ENCODE data around the gene ZBTB42.

The ZBTB42 gene

DNA sequence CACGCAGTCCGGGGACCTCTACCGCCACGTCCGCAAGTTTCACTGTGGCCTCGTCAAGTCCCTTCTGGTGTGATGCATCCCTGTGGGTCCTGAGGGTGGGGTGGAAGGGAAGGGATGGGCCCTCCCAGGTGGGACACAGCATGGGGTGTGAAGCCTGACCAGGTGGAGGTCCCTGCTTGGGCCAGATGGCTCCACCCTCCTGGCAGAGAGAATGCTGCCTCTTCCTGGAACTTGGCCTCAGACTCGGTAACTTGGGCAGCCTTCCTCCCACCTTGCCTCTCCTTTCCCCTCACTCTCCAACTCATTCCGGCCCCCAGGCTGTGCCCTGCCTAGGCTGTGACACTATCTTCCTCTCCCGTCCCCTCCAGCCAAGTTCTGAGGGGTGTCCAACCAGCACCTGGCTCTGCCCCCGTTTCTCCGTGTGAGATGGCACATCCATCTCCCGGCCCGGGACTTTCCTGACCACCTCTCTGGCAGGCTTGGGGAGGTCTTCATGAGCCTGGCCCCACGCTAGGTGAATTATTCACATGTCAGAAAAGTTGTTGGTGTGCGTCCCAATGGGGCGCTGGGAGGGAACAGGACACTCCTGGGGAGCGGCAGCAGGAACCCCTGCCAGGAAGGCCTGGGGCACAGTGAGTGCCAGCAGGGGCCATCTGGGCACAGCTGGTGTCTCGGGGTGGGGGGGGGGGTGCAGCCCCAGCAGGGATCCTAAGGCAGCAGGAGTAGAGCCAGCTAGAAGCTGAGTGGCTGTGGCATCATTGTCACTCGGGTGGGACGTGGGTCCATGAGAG lies 1.7 kb downstream of the ZBTB42 start:
- no peak overlapping the region for H3K4me3 ChIP-seq (ENCODE audit: low read depth, low read length)
- H3K36me3 ChIP-seq (ENCODE audit: control insufficient read depth in 2 of 2, insufficient read depth in 1 of 2, low read length in 2 of 2): no peaks in the 10 kb centered on the region
- TF ChIP-seq GLIS1 (tag by site-specific recombination; IDR thresholded peaks at IDR 0.05) (peak; percentile 94), ZNF112 (tag by site-specific recombination; IDR thresholded peaks at IDR 0.05) (no peak), ZNF843 (tag by site-specific recombination; IDR thresholded peaks at IDR 0.05) (no peak), ZIC2 (tag by site-specific recombination; IDR thresholded peaks at IDR 0.05) (peak; percentile 97), ZNF664 (tag by site-specific recombination; IDR thresholded peaks at IDR 0.05) (no peak), GLIS2 (tag by site-specific recombination; IDR thresholded peaks at IDR 0.05) (peak; percentile 38), BCL11B (tag by site-specific recombination; IDR thresholded peaks at IDR 0.05; ENCODE audit: low read depth) (0 out of 2 replicates have a peak, but pooled peaks have one; percentile 29), MEIS1 (CRISPR knock-in tag; IDR thresholded peaks at IDR 0.05; ENCODE audit: borderline replicate concordance) (no peak)
- TF ChIP-seq, protein P1, sequence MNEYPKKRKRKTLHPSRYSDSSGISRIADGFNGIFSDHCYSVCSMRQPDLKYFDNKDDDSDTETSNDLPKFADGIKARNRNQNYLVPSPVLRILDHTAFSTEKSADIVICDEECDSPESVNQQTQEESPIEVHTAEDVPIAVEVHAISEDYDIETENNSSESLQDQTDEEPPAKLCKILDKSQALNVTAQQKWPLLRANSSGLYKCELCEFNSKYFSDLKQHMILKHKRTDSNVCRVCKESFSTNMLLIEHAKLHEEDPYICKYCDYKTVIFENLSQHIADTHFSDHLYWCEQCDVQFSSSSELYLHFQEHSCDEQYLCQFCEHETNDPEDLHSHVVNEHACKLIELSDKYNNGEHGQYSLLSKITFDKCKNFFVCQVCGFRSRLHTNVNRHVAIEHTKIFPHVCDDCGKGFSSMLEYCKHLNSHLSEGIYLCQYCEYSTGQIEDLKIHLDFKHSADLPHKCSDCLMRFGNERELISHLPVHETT (tag by site-specific recombination; IDR thresholded peaks at IDR 0.05): no peak
- H3K27ac ChIP-seq (ENCODE audit: extremely low read depth, low read depth, low read length): no peak overlapping the region
- ChIA-PET CTCF (interaction anchor here (0.7 to 1.2 kb wide), 2 partner anchors 23 to 61 kb away, joined by 3 read pairs; no protein-coding TSS in a partner anchor), POLR2A (no interaction called here)
- H3K9me3 ChIP-seq (ENCODE audit: control insufficient read depth, insufficient read depth, low read depth, low read length): no peaks in the 10 kb centered on the region
- peaks cover 9% of the 10 kb centered on the region for H3K4me1 ChIP-seq (ENCODE audit: control insufficient read depth, insufficient read depth, low read length)

GRCh38 chr14:104803280-104803911 lies 2.5 kb downstream of the ZBTB42 start:
- peaks cover 9% of the 10 kb centered on the region for H3K4me1 ChIP-seq (ENCODE audit: control insufficient read depth, insufficient read depth, low read length)
- POLR2A ChIA-PET: interaction anchor here (0.9 kb wide), 1 partner anchor 34 kb away, joined by 3 read pairs; no protein-coding TSS in a partner anchor
- no peak overlapping the region for H3K4me3 ChIP-seq (ENCODE audit: low read depth, low read length)
- H3K9me3 ChIP-seq (ENCODE audit: control insufficient read depth, insufficient read depth, low read depth, low read length): no peaks in the 10 kb centered on the region
- H3K27ac ChIP-seq (ENCODE audit: extremely low read depth, low read depth, low read length): no peak overlapping the region
- no peak for TF ChIP-seq ZEB2 (tag by site-specific recombination; IDR thresholded peaks at IDR 0.05)
- no peak for TF ChIP-seq ZNF621 (tag by site-specific recombination; IDR thresholded peaks at IDR 0.05)
- TF ChIP-seq ZSCAN4 (tag by site-specific recombination; IDR thresholded peaks at IDR 0.05): no peak
- no peak for TF ChIP-seq ZXDB (tag by site-specific recombination; IDR thresholded peaks at IDR 0.05)
- TF ChIP-seq ZNF654 (tag by site-specific recombination; IDR thresholded peaks at IDR 0.05; ENCODE audit: low read depth): no peak
- TF ChIP-seq ZNF416 (tag by site-specific recombination; IDR thresholded peaks at IDR 0.05): no peak
- CTCF ChIA-PET: interaction anchor here (0.7 kb wide), 1 partner anchor 61 kb away, joined by 3 read pairs; no protein-coding TSS in a partner anchor
- no peaks in the 10 kb centered on the region for H3K36me3 ChIP-seq (ENCODE audit: control insufficient read depth in 2 of 2, insufficient read depth in 1 of 2, low read length in 2 of 2)

DNA sequence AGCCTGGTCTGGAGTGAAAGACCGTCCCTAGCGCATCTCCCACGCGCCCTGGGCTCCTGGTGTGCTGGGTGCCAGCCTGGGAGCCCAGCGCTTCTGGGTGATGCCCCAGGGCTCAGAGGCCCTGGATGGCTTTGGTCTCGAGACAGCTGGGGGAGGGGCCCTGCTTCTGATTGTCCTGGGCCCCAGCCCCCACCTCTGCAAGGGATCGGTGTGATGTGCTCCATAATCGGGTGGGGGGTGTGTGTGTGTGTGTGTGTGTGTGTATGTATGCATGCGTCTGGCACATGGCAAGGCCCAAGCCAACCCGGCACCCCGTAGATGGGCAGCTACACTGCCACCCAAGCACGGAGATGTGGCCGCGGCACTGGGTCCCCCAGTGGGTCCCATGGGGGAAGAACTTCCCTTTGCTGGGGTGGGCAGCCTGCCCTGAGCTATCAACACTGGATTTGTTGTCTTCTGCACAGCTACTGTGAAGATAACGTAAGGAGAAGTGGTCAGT lies 3.1 kb downstream of the ZBTB42 start:
- Histone ChIP-seq H3K9me3 (ENCODE audit: control insufficient read depth, insufficient read depth, low read depth, low read length) (no peaks in the 10 kb centered on the region), H3K36me3 (ENCODE audit: control insufficient read depth in 2 of 2, insufficient read depth in 1 of 2, low read length in 2 of 2) (no peaks in the 10 kb centered on the region), H3K4me1 (ENCODE audit: control insufficient read depth, insufficient read depth, low read length) (peaks cover 9% of the 10 kb centered on the region), H3K27ac (ENCODE audit: extremely low read depth, low read depth, low read length) (no peak overlapping the region), H3K4me3 (ENCODE audit: low read depth, low read length) (no peak overlapping the region)
- CTCF ChIA-PET: no interaction called here
- POLR2A ChIA-PET: interaction anchor here (0.9 kb wide), 1 partner anchor 35 kb away, joined by 3 read pairs; no protein-coding TSS in a partner anchor
- TF ChIP-seq ZNF423 (tag by site-specific recombination; IDR thresholded peaks at IDR 0.05): 0 out of 2 replicates have a peak, but pooled peaks have one; percentile 25
- no peak for TF ChIP-seq ZNF510 (tag by site-specific recombination; IDR thresholded peaks at IDR 0.05; ENCODE audit: insufficient replicate concordance)
- TF ChIP-seq ZNF571 (tag by site-specific recombination; IDR thresholded peaks at IDR 0.05): no peak
- 0 out of 2 replicates have a peak, but pooled peaks have one; percentile 10 for TF ChIP-seq GLIS1 (tag by site-specific recombination; IDR thresholded peaks at IDR 0.05)
- TF ChIP-seq, protein P2, sequence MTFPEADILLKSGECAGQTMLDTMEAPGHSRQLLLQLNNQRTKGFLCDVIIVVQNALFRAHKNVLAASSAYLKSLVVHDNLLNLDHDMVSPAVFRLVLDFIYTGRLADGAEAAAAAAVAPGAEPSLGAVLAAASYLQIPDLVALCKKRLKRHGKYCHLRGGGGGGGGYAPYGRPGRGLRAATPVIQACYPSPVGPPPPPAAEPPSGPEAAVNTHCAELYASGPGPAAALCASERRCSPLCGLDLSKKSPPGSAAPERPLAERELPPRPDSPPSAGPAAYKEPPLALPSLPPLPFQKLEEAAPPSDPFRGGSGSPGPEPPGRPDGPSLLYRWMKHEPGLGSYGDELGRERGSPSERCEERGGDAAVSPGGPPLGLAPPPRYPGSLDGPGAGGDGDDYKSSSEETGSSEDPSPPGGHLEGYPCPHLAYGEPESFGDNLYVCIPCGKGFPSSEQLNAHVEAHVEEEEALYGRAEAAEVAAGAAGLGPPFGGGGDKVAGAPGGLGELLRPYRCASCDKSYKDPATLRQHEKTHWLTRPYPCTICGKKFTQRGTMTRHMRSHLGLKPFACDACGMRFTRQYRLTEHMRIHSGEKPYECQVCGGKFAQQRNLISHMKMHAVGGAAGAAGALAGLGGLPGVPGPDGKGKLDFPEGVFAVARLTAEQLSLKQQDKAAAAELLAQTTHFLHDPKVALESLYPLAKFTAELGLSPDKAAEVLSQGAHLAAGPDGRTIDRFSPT (tag by site-specific recombination; IDR thresholded peaks at IDR 0.05): peak; percentile 69
- TF ChIP-seq ZNF600 (tag by site-specific recombination; IDR thresholded peaks at IDR 0.05): peak; percentile 75
- TF ChIP-seq, protein P3, sequence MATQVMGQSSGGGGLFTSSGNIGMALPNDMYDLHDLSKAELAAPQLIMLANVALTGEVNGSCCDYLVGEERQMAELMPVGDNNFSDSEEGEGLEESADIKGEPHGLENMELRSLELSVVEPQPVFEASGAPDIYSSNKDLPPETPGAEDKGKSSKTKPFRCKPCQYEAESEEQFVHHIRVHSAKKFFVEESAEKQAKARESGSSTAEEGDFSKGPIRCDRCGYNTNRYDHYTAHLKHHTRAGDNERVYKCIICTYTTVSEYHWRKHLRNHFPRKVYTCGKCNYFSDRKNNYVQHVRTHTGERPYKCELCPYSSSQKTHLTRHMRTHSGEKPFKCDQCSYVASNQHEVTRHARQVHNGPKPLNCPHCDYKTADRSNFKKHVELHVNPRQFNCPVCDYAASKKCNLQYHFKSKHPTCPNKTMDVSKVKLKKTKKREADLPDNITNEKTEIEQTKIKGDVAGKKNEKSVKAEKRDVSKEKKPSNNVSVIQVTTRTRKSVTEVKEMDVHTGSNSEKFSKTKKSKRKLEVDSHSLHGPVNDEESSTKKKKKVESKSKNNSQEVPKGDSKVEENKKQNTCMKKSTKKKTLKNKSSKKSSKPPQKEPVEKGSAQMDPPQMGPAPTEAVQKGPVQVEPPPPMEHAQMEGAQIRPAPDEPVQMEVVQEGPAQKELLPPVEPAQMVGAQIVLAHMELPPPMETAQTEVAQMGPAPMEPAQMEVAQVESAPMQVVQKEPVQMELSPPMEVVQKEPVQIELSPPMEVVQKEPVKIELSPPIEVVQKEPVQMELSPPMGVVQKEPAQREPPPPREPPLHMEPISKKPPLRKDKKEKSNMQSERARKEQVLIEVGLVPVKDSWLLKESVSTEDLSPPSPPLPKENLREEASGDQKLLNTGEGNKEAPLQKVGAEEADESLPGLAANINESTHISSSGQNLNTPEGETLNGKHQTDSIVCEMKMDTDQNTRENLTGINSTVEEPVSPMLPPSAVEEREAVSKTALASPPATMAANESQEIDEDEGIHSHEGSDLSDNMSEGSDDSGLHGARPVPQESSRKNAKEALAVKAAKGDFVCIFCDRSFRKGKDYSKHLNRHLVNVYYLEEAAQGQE (tag by site-specific recombination; IDR thresholded peaks at IDR 0.05): no peak
- no peak for TF ChIP-seq ZNF202 (tag by site-specific recombination; IDR thresholded peaks at IDR 0.05; ENCODE audit: borderline replicate concordance)

Measured in HEK293 (cell line).